Naive B cell (primary cell): ENCODE data around the gene ZBTB43. TPM values are rescaled to one million over a fixed set of nuclear protein-coding genes. Genes with fewer than 3 reads are reported as not detected.
A peak's percentile ranks its signal among the peaks of the same experiment; 100 is the strongest.

Experiments used
- ATAC-seq, 2 donors: fragments of 150-1000 bp; cut with Tn5 transposase; 2 replicates each; pipeline ENCODE4 v1.10.0; 2021; ENCODE audit warnings: low read depth in 2 of 2, mild to moderate bottlenecking in 2 of 2, moderate library complexity in 2 of 2
- DNase-seq: peaks from one replicate; pipeline ENCODE4 v3.0.0; 2022
- H3K27ac Mint-ChIP-seq, 6 donors: one replicate each; pipeline ENCODE4 v1.8.0; 2020 to 2022; ENCODE audit warnings: mild to moderate bottlenecking in 6 of 6, mixed read lengths in 6 of 6, moderate library complexity in 5 of 6, inconsistent platforms in 2 of 6
- H3K27me3 Mint-ChIP-seq, 3 donors: one replicate each; pipeline ENCODE4 v1.8.0; 2021 to 2022; ENCODE audit warnings: mixed read lengths in 3 of 3, mild to moderate bottlenecking in 1 of 3
- H3K36me3 Mint-ChIP-seq, 2 donors: one replicate each; pipeline ENCODE4 v1.8.0; 2020 to 2022; ENCODE audit warnings: mixed read lengths in 2 of 2, inconsistent platforms in 1 of 2, mild to moderate bottlenecking in 1 of 2
- H3K4me1 Mint-ChIP-seq, 3 donors: one replicate each; pipeline ENCODE4 v1.8.0; 2020 to 2022; ENCODE audit warnings: mixed read lengths in 3 of 3, inconsistent platforms in 1 of 3, mild to moderate bottlenecking in 1 of 3, moderate library complexity in 1 of 3
- H3K4me3 Mint-ChIP-seq, 8 donors: one replicate each; pipeline ENCODE4 v1.8.0; 2020 to 2022; ENCODE audit warnings: mild to moderate bottlenecking in 8 of 8, mixed read lengths in 8 of 8, moderate library complexity in 8 of 8, inconsistent platforms in 2 of 8
- H3K9me3 Mint-ChIP-seq, 7 donors: one replicate each; pipeline ENCODE4 v1.8.0; 2020 to 2022; ENCODE audit warnings: mixed read lengths in 7 of 7, mild to moderate bottlenecking in 5 of 7, inconsistent platforms in 2 of 7, moderate library complexity in 1 of 7
- polyA plus RNA-seq, 6 donors: library from polyadenylated mRNA; unstranded; fragments of 300-500 nt; fragmentation: Illumina TruSeq; gene quantifications; one replicate each; pipeline ENCODE4 v1.2.3, GENCODE V29; 2021; ENCODE audit warnings: low read depth in 6 of 6

The ZBTB43 gene
- polyA plus RNA-seq, 6 donors from 2014 or later: 9.8 to 15.6 (median 11.4) TPM

DNA sequence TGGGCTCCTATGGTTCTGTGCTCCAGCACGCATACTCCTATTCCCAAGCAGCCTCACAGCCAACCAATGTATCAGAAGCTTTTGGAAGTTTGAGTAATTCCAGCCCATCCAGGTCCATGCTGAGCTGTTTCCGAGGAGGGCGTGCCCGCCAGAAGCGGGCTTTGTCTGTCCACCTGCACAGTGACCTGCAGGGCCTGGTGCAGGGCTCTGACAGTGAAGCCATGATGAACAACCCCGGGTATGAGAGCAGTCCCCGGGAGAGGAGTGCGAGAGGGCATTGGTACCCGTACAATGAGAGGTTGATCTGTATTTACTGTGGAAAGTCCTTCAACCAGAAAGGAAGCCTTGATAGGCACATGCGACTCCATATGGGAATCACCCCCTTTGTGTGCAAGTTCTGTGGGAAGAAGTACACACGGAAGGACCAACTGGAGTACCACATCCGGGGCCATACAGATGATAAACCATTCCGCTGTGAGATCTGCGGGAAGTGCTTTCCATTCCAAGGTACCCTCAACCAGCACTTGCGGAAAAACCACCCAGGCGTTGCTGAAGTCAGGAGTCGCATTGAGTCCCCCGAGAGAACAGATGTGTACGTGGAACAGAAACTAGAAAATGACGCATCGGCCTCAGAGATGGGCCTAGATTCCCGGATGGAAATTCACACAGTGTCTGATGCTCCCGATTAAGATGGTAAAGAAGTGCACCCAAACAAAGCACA is 75.5 kb downstream of the ZBTB43 start:
- H3K27ac Mint-ChIP-seq: peak overlapping the region in 1 of 6 donors; percentile 11
- peaks cover 13 to 22% (median 15%) of the 10 kb centered on the region in 3 donors for H3K4me1 Mint-ChIP-seq
- DNase-seq: no peak
- H3K27me3 Mint-ChIP-seq: no peaks in the 10 kb centered on the region
- peaks cover 11 to 14% of the 10 kb centered on the region in 2 donors for H3K36me3 Mint-ChIP-seq
- no peak overlapping the region for H3K4me3 Mint-ChIP-seq
- no peaks in the 10 kb centered on the region for H3K9me3 Mint-ChIP-seq
- no peak for ATAC-seq

DNA sequence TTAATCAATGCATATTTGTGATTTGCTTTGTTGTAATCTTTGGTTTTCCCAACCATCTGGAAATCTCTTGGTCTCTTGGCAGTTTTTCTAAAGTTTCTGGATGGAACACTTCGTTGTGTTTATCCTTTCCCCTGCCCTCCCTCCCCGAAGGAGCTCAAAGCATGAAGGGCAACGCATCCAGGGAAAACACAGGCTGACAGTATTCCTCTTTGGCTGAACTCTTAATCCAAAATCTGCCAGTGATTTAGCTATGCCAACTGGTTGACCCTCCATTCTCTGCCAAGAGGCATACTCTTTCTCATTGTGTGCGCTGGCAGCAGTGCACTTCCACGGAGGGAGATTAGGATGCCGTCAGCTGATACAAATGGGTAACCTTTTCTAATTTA is 76.1 kb downstream of the ZBTB43 start:
- Mint-ChIP-seq H3K36me3 (peaks cover 11 to 14% of the 10 kb centered on the region in 2 donors), H3K4me3 (no peak overlapping the region), H3K4me1 (peaks cover 9 to 18% (median 12%) of the 10 kb centered on the region in 3 donors), H3K27ac (peak overlapping the region in 1 of 6 donors; percentile 11), H3K27me3 (no peaks in the 10 kb centered on the region), H3K9me3 (no peaks in the 10 kb centered on the region)
- DNase-seq: no peak
- ATAC-seq: no peak

DNA sequence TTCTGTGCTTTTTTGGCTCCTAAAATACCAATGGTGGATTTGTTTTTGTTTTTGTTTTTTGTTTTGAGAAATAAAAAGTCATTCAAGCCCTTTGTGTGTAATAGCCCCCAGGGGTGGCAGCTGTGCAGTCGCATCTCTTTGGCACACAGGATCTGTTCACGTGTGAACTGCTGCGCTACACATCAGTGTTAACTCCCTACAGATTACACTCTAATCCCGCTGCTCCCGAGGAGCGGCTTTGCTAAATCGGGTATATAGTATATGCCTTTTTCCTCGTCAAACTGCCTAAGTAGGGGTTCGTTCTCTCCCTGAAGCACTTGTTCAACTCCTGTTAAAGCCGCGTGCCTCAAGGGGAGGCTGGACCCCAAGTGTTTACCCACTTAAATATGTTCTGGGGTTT is 77.9 kb downstream of the ZBTB43 start:
- ATAC-seq (no peak), DNase-seq (no peak)
- H3K4me1 Mint-ChIP-seq: peaks cover 0 to 4% (median 0%) of the 10 kb centered on the region in 3 donors
- H3K36me3 Mint-ChIP-seq: peaks cover 8 to 11% of the 10 kb centered on the region in 2 donors
- no peak overlapping the region for H3K4me3 Mint-ChIP-seq
- no peaks in the 10 kb centered on the region for H3K9me3 Mint-ChIP-seq
- H3K27me3 Mint-ChIP-seq: no peaks in the 10 kb centered on the region
- no peak overlapping the region for H3K27ac Mint-ChIP-seq

DNA sequence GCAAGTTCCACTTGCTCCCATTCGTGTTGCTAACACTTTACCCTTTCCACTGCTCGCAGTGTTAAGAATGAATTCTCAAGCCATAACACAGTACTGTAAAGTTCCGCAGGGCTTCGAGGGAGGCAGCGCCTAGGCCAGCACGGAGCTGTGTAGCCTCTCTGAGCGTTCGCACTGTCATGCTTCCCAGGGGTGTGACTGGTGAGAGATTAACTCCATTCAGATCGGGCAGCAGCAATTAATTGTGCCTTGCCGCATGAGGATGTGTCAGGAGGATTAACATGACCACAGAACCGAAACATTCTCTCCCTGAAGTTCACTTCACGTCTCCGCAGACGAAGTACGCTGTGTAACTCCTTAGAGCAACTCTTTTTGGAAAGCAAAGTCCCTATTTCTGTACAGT is 78.8 kb downstream of the ZBTB43 start:
- no peak for ATAC-seq
- Mint-ChIP-seq H3K27me3 (no peaks in the 10 kb centered on the region), H3K36me3 (peaks cover 8 to 11% of the 10 kb centered on the region in 2 donors), H3K9me3 (no peaks in the 10 kb centered on the region), H3K4me1 (peaks cover 0 to 4% (median 0%) of the 10 kb centered on the region in 3 donors), H3K27ac (no peak overlapping the region), H3K4me3 (no peak overlapping the region)
- no peak for DNase-seq

DNA sequence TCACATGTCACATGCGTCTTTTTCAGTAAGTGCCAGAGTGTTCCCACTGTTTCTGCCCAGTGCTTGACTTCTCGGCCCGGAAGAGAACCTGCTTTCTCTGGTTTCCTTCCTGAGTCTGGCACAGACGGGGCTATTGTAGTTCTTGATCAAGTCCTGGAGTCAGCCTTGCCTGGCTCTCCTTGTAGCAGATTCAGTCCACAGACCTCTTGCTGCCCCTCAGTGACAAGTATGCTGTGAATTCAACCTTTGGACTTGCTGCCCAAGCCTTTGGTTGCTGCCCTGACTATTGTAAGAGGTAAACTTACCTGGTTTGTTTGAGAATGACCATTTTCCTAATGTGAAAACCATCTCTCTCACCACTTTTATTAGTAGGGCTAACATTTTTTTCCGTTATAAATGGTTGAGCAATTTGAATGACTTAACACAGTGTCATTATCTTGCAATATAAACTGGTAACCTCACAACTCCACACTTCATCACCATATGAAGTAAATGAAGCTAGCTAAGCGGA is 80.3 kb downstream of the ZBTB43 start:
- peaks cover 0 to under 1% of the 10 kb centered on the region in 2 donors for H3K36me3 Mint-ChIP-seq
- H3K27ac Mint-ChIP-seq: no peak overlapping the region
- peaks cover 0 to 4% (median 0%) of the 10 kb centered on the region in 3 donors for H3K4me1 Mint-ChIP-seq
- H3K4me3 Mint-ChIP-seq: no peak overlapping the region
- ATAC-seq: no peak
- H3K27me3 Mint-ChIP-seq: no peaks in the 10 kb centered on the region
- DNase-seq: no peak
- H3K9me3 Mint-ChIP-seq: no peaks in the 10 kb centered on the region

DNA sequence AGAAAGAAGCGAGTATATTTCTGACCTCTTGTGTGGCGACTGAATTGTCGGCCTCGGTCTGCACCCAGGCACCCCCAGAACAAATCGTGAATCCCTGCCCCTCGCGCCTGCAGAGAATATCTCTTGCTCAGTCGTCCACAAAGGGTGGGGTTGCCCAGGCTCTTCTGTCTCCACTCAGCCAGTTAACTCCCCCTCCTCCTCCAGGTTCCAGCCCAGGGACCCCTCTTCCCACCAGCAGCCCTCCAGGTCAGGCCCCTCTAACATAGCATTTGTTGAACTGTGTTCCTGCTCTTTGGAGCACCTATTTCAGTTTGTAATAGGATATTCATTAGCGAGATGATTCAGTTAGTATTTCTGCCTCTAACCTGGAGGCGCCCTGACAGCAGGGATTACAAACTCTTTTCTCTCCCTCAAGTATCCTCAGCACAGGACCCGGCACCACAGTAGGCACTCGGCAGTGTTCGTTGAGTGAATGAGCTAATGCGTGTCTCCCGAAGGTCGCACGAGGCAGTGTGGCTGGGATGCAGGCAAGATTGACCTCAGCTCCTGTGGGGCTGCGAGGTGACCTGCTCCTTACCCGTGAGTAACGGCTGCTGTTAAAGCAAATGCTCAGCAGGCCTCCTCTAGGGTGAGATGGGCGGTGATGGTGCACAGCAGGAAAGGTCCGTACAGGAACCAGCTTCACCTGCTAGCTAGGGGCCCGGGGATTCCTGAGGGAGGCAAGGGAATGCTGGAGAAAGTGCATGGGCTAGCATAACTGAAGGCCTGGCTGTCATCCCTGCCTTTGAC is 81.4 kb downstream of the ZBTB43 start:
- H3K4me1 Mint-ChIP-seq: peaks cover 0 to 4% (median 0%) of the 10 kb centered on the region in 3 donors
- H3K27ac Mint-ChIP-seq: peak overlapping the region in 1 of 6 donors; percentile 43
- no peaks in the 10 kb centered on the region for H3K27me3 Mint-ChIP-seq
- H3K9me3 Mint-ChIP-seq: no peaks in the 10 kb centered on the region
- no peak for ATAC-seq
- DNase-seq: no peak
- H3K4me3 Mint-ChIP-seq: no peak overlapping the region
- H3K36me3 Mint-ChIP-seq: no peaks in the 10 kb centered on the region

DNA sequence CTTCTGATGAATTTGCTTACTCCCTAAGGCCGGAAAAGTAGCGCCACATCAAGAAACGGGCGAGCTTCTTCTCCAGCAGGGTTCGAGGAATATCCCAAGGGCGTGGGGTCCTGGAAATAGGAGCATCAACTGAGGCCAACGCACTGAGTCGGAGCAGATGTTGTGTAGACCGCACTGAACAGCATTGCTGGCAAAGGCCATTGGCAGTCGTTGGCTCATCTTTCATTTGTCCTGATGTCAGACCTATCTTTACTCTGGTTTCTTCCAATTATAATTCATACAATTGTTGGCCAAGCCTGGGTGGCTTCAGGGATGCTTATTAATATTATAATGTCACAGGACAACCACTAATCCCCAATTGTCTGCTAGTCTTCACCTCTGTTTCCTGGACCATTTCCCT is 82.1 kb downstream of the ZBTB43 start:
- no peaks in the 10 kb centered on the region for H3K27me3 Mint-ChIP-seq
- H3K9me3 Mint-ChIP-seq: no peaks in the 10 kb centered on the region
- no peak for DNase-seq
- H3K4me1 Mint-ChIP-seq: peaks cover 0 to 2% (median 0%) of the 10 kb centered on the region in 3 donors
- no peak for ATAC-seq
- H3K27ac Mint-ChIP-seq: peak overlapping the region in 1 of 6 donors; percentile 56
- no peak overlapping the region for H3K4me3 Mint-ChIP-seq
- no peaks in the 10 kb centered on the region for H3K36me3 Mint-ChIP-seq

Other genes starting within 250 kb of the ZBTB43 start
- not detected for gene LMX1B, start 191.1 kb upstream of the ZBTB43 start, polyA plus RNA-seq
- 1 to 10 TPM in 5 of 6 donors, not detected in 1; 1.5 to 2.5 (median 1.7) TPM for gene ZBTB34, start 55.6 kb downstream of the ZBTB43 start, polyA plus RNA-seq
- gene RALGPS1, start 109.7 kb downstream of the ZBTB43 start, polyA plus RNA-seq: 1 to 10 TPM; 3.0 to 7.9 (median 5.4) TPM